ENCODE results near the gene PRKCB.

Gene PRKCB

GRCh38 chr16:23835390-23836077, at the start of gene PRKCB:
Gene PRKCB (plus strand): TSS chr16:23835983.
- peak; percentile 91 to 94 for DNase-seq

GRCh38 chr16:23786964-23787561, 48.7 kb upstream of the PRKCB start:
- no peak for DNase-seq

- DNase-seq: no peak
Observed at GRCh38 chr16:23788685-23789084, 47.1 kb upstream of the PRKCB start.

- no peak for DNase-seq
Observed at GRCh38 chr16:23795378-23795777, 40.4 kb upstream of the PRKCB start.

- DNase-seq: no peak
Observed at GRCh38 chr16:23796941-23797340, 38.8 kb upstream of the PRKCB start.

- peak; percentile 87 for DNase-seq
Observed at GRCh38 chr16:23801378-23801777, 34.4 kb upstream of the PRKCB start.

GRCh38 chr16:23802776-23803175, 33.0 kb upstream of the PRKCB start:
- DNase-seq: no peak

GRCh38 chr16:23803591-23804123, 32.1 kb upstream of the PRKCB start:
- DNase-seq: peak; percentile 74 to 76

- no peak for DNase-seq
Observed at GRCh38 chr16:23807028-23807427, 28.8 kb upstream of the PRKCB start.

- DNase-seq: no peak
Observed at GRCh38 chr16:23821467-23821866, 14.3 kb upstream of the PRKCB start.

GRCh38 chr16:23821875-23822688, 13.7 kb upstream of the PRKCB start:
- DNase-seq: no peak

GRCh38 chr16:23823475-23824384, 12.1 kb upstream of the PRKCB start:
- no peak for DNase-seq

- no peak for DNase-seq
Observed at GRCh38 chr16:23824909-23825308, 10.9 kb upstream of the PRKCB start.

- no peak for DNase-seq
Observed at GRCh38 chr16:23826528-23827045, 9.2 kb upstream of the PRKCB start.

- no peak for DNase-seq
Observed at GRCh38 chr16:23827057-23827456, 8.7 kb upstream of the PRKCB start.

GRCh38 chr16:23829454-23829853, 6.3 kb upstream of the PRKCB start:
- no peak for DNase-seq

GRCh38 chr16:23830276-23830675, 5.5 kb upstream of the PRKCB start:
- DNase-seq: no peak

GRCh38 chr16:23832882-23833281, 2.9 kb upstream of the PRKCB start:
- DNase-seq: no peak

- no peak for DNase-seq
Observed at GRCh38 chr16:23833504-23833903, 2.3 kb upstream of the PRKCB start.

- no peak for DNase-seq
Observed at GRCh38 chr16:23833960-23834685, 1.7 kb upstream of the PRKCB start.

GRCh38 chr16:23836078-23836403, 258 bp downstream of the PRKCB start:
- DNase-seq: peak in 1 of 2 donors; percentile 32

Data from stimulated activated CD4-positive, alpha-beta T cell treated with anti-CD3 and anti-CD28 coated beads, Interleukin-2, amount 100 ng/mL, for 24 hours (primary cell).